Loucy (cell line): ENCODE measurements around the gene IBA57.

Experiments
- H2AFZ ChIP-seq: fragments of 200-600 bp; sonication (generic); 2 replicates; pipeline ENCODE4 v1.6.0; 2016; ENCODE audit warnings: antibody characterized with exemption, mild to moderate bottlenecking, low read length, moderate library complexity
- H3F3A ChIP-seq: fragments of 200-600 bp; 2 replicates; pipeline ENCODE4 v1.6.0; 2016; ENCODE audit warnings: antibody characterized with exemption, low read depth, mild to moderate bottlenecking
- H3K27me3 ChIP-seq: fragments of 200-600 bp; sonication (generic); 2 replicates; pipeline ENCODE4 v1.6.1; 2014; ENCODE audit warnings: low read length, mild to moderate bottlenecking; ENCODE audit not compliant: insufficient read depth, poor library complexity, severe bottlenecking
- H3K36me3 ChIP-seq: fragments of 200-600 bp; sonication (generic); 2 replicates; pipeline ENCODE4 v1.6.1; 2016; ENCODE audit warnings: low read length; ENCODE audit not compliant: insufficient read depth
- H3K4me1 ChIP-seq: fragments of 200-600 bp; sonication (generic); 2 replicates; pipeline ENCODE4 v1.5.1; 2014; ENCODE audit warnings: low read length, mild to moderate bottlenecking; ENCODE audit not compliant: insufficient read depth, poor library complexity, severe bottlenecking
- H3K4me2 ChIP-seq: fragments of 200-600 bp; sonication (generic); 2 replicates; pipeline ENCODE4 v1.6.0; 2014; ENCODE audit warnings: antibody characterized with exemption, low read length, low read depth, mild to moderate bottlenecking; ENCODE audit not compliant: poor library complexity, severe bottlenecking
- H3K4me3 ChIP-seq: fragments of 200-600 bp; sonication (generic); 2 replicates; pipeline ENCODE4 v1.5.1; 2014; ENCODE audit warnings: low read length, mild to moderate bottlenecking, mixed read lengths; ENCODE audit not compliant: poor library complexity, severe bottlenecking
- H3K79me2 ChIP-seq: fragments of 200-600 bp; sonication (generic); 2 replicates; pipeline ENCODE4 v1.6.1; 2014; ENCODE audit warnings: low read length; ENCODE audit not compliant: insufficient read depth
- H3K9ac ChIP-seq: fragments of 200-600 bp; sonication (generic); 2 replicates; pipeline ENCODE4 v1.6.0; 2014; ENCODE audit warnings: mild to moderate bottlenecking, low read depth, low read length, moderate library complexity; ENCODE audit not compliant: poor library complexity, severe bottlenecking
- H3K9me2 ChIP-seq: fragments of 200-600 bp; sonication (generic); replicated peaks from 2 replicates; pipeline ENCODE4 v1.6.1; 2016; ENCODE audit warnings: low read depth, low read length, mixed read lengths
- H3K9me3 ChIP-seq: fragments of 200-600 bp; sonication (generic); 2 replicates; pipeline ENCODE4 v1.6.1; 2014; ENCODE audit warnings: mild to moderate bottlenecking, antibody characterized with exemption, low read length, low read depth; ENCODE audit not compliant: insufficient read depth
- H4K20me1 ChIP-seq: fragments of 200-600 bp; sonication (generic); 2 replicates; pipeline ENCODE4 v1.6.0; 2014; ENCODE audit warnings: antibody characterized with exemption, low read length, mild to moderate bottlenecking; ENCODE audit not compliant: insufficient read depth, poor library complexity, severe bottlenecking
- CTCF ChIP-seq: fragments of 200-600 bp; sonication (generic); conservative IDR thresholded peaks from 2 replicates; pipeline ENCODE4 v1.5.1; 2014; ENCODE audit warnings: mild to moderate bottlenecking, antibody characterized with exemption, low read length
- EZH2phosphoT487 ChIP-seq: fragments of 200-600 bp; IDR thresholded peaks from 2 replicates; pipeline ENCODE4 v1.6.1; 2018; ENCODE audit warnings: antibody characterized with exemption, mild to moderate bottlenecking, moderate library complexity, borderline replicate concordance

The IBA57 gene

GRCh38 chr1:228139931-228140723 lies 25.5 kb upstream of the IBA57 start, which contains the start of gene GUK1:
GUK1 (plus strand) TSS chr1:228140279; CDS start chr1:228140303, 24 bp downstream.
- H3K9ac ChIP-seq: peak within 1 kb of the TSS; percentile 93
- H3K79me2 ChIP-seq: peaks cover 49% of the 10 kb centered on the region
- H3K4me2 ChIP-seq: peak within 1 kb of the TSS; percentile 95

GRCh38 chr1:228140724-228141225 lies 24.8 kb upstream of the IBA57 start:
- no peak overlapping the region; the same call in 1 of the 2 replicates for H2AFZ ChIP-seq
- H4K20me1 ChIP-seq: peaks cover 54% of the 10 kb centered on the region
- H3K4me3 ChIP-seq: peak overlapping the region; percentile 99
- peak overlapping the region; percentile 95 for H3K4me2 ChIP-seq
- peak overlapping the region; percentile 93 for H3K9ac ChIP-seq
- H3K9me3 ChIP-seq: no peaks in the 10 kb centered on the region
- H3K79me2 ChIP-seq: peaks cover 56% of the 10 kb centered on the region
- H3F3A ChIP-seq: no peaks in the 10 kb centered on the region
- TF ChIP-seq EZH2phosphoT487 (no peak), CTCF (no peak)
- no peaks in the 10 kb centered on the region; the same call in 1 of the 2 replicates for H3K36me3 ChIP-seq
- peaks cover 35% of the 10 kb centered on the region for H3K4me1 ChIP-seq
- H3K9me2 ChIP-seq: no peaks in the 10 kb centered on the region
- H3K27me3 ChIP-seq: no peaks in the 10 kb centered on the region

More at GRCh38 chr1:228139931-228140723, 25.5 kb upstream of the IBA57 start, which contains the start of gene GUK1:
- Histone ChIP-seq H3K4me1 (peaks cover 35% of the 10 kb centered on the region), H3K4me3 (peak within 1 kb of the TSS; percentile 99), H4K20me1 (peaks cover 48% of the 10 kb centered on the region), H3K36me3 (no peaks in the 10 kb centered on the region), H2AFZ (peak within 1 kb of the TSS; percentile 70), H3K27me3 (no peaks in the 10 kb centered on the region), H3K9me2 (no peaks in the 10 kb centered on the region), H3K9me3 (no peaks in the 10 kb centered on the region), H3F3A (no peaks in the 10 kb centered on the region)
- no peak for TF ChIP-seq CTCF
- no peak for TF ChIP-seq EZH2phosphoT487

GRCh38 chr1:228141226-228142044 lies 24.2 kb upstream of the IBA57 start:
- TF ChIP-seq EZH2phosphoT487 (no peak), CTCF (no peak)
- H2AFZ ChIP-seq: no peak overlapping the region
- no peaks in the 10 kb centered on the region for H3F3A ChIP-seq
- H3K4me1 ChIP-seq: peaks cover 35% of the 10 kb centered on the region
- H3K4me2 ChIP-seq: peak overlapping the region; percentile 95
- H3K9me3 ChIP-seq: no peaks in the 10 kb centered on the region
- peak overlapping the region; percentile 93 for H3K9ac ChIP-seq
- H4K20me1 ChIP-seq: peaks cover 61% of the 10 kb centered on the region
- no peaks in the 10 kb centered on the region; the same call in 1 of the 2 replicates for H3K36me3 ChIP-seq
- no peaks in the 10 kb centered on the region for H3K27me3 ChIP-seq
- H3K4me3 ChIP-seq: peak overlapping the region; percentile 99
- H3K9me2 ChIP-seq: no peaks in the 10 kb centered on the region
- peaks cover 63% of the 10 kb centered on the region for H3K79me2 ChIP-seq
